GM19468 (cell line): ENCODE measurements around the gene PPEF2.
"Not testable (repeated sequence)": the region's sequence is repeated elsewhere in the genome, so short reads cannot be mapped to it uniquely, and the experiment has no call there.

Source experiments
- ATAC-seq: cut with Tn5 transposase; IDR thresholded peaks from one replicate; pipeline ENCODE4 v1.9.1; 2021; ENCODE audit warnings: mild to moderate bottlenecking, moderate library complexity, moderate number of reproducible peaks; ENCODE audit not compliant: unreplicated experiment; ENCODE audit errors: extremely low read depth

The PPEF2 gene

GRCh38 chr4:75902352-75902751, at the start of gene PPEF2:
Gene PPEF2, minus strand, starts transcription at chr4:75902452. Its CDS starts 6,127 bp downstream, at chr4:75896325.
- ATAC-seq, result no peak

GRCh38 chr4:75950213-75950815, 48.1 kb upstream of the PPEF2 start:
- no peak for ATAC-seq

DNA sequence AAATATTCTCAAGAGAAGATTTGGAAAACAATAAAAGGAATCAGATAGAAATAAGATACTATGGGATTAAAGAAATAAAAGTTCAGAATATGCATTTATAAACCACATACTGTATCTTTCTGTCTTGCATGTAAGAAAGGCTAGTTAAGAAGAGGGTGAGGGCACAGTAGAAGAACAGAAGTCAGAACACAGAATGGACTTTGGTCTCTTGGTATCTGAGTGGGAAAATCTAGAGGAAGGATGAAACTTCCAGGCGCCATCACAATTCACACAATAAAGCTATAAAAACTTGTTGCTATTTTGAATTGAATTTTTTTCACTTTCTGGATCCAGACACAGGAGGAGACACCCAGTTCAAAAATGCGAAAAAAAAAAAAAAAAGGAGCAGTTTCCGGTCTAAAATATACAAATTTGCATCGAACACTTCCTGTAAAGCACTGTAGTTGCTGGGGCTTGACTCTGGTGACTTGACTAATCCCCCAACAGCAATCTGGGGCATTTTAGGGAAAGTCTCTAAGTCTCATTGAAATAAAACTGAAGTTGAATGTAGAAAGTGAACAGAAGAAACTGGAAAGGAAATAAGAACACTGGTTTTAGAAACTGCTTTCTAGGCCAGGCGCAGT, 46.7 kb upstream of the PPEF2 start:
- ATAC-seq, result peak; percentile 27

- peak; percentile 72 for ATAC-seq
These were observed 38.5 kb upstream of the PPEF2 start, which contains the start of gene NAAA for GRCh38 chr4:75940692-75941253. Gene NAAA, minus strand, starts transcription at chr4:75941013. Its CDS starts 64 bp downstream, at chr4:75940949.

GRCh38 chr4:75939890-75940691, 37.8 kb upstream of the PPEF2 start:
- no peak for ATAC-seq

- no peak for ATAC-seq
These were observed 33.4 kb upstream of the PPEF2 start for GRCh38 chr4:75935628-75936027.

DNA sequence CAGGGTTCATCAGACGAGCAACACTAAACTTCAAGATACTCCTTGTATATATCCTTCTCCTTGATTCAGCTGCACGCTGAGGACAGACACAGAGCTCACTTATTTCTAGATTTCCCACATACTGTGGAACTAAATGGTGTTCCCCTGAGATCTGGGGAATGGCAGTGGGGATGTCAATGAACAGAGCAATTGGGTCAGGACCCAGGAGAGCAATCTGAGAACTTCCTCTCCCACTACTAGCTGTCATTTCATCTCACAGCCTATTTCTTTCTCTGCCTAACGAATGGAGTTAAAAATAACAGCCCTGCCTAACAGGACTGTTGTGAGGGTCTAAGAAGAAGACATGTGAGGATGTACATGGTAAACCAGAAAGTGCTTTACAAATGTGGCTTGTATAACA, 27.9 kb upstream of the PPEF2 start:
- no peak for ATAC-seq

DNA sequence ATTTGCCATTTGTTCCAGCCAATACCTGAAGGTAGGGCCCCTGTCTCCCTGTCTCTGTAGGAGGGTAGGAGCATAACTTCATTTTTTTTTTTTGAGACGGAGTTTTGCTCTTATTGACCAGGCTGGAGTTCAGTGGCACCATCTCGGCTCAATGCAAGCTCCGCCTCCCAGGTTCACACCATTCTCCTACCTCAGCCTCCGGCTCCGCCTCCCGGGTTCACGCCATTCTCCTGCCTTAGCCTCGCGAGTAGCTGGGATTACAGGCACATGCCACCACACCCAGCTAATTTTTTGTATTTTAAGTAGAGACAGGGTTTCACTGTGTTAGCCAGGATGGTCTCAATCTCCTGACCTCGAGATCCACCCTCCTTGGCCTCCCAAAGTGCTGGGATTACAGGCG, 22.7 kb upstream of the PPEF2 start:
- not testable (repeated sequence) for ATAC-seq

GRCh38 chr4:75924309-75924827, 22.1 kb upstream of the PPEF2 start:
- ATAC-seq, result no peak

GRCh38 chr4:75922588-75922987, 20.3 kb upstream of the PPEF2 start:
- no peak for ATAC-seq

DNA sequence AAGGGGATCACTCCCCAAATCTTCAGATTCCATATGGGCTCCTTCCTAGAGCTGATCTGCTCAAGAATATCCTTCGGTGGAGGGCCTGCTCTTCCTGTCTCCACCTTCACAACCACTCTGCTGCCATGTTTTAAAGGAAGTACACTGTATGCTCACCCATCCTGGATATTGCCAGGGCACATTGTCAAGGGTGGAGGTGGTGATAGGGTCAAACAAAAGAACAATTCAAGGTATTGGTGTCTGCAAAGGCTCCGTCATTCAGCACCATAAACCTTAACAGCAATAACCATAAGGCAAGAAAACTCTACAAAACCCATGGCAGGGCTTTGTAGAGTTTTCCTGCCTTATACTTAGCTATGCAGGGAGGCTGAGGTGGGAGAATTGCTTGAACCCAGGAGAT, 19.7 kb upstream of the PPEF2 start:
- no peak for ATAC-seq

DNA sequence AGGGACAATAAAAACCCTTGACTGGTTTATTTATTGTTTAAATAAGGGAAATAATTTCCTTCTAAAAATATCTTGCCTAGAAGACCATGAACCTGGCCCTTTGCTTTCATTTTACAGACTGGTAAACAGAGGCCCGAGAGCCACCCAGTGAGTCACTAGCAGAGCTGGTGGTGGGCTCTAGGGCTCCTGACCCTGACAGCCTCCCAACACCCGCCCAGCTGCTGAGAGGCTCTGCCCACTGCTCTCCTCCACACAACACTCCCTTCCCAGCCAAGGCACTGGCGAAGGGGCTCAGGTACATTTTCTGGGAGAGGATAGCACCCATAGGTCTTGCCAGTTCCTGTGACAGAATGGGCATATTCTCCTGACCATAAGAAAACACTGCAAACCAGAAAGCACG, 18.1 kb upstream of the PPEF2 start:
- no peak for ATAC-seq

DNA sequence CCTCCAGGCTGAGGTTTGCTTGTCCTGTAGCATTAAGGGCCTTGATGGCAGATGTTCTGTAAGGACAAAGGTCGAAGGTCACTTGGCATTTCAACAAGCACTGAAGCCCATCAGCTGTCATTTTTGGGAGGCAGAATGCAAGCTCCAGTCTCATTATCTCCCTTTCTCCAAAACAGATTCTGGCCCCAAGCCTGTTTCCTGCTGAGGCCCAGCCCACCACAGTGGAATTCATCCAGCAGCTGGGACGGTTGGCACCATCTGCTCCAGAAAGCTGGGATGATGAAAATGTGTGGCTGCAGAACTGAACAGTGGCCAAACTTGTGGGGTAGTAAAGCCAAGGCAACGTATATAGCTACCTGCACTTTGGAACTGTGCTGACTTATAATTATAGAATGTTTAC, 17.7 kb upstream of the PPEF2 start:
- no peak for ATAC-seq

DNA sequence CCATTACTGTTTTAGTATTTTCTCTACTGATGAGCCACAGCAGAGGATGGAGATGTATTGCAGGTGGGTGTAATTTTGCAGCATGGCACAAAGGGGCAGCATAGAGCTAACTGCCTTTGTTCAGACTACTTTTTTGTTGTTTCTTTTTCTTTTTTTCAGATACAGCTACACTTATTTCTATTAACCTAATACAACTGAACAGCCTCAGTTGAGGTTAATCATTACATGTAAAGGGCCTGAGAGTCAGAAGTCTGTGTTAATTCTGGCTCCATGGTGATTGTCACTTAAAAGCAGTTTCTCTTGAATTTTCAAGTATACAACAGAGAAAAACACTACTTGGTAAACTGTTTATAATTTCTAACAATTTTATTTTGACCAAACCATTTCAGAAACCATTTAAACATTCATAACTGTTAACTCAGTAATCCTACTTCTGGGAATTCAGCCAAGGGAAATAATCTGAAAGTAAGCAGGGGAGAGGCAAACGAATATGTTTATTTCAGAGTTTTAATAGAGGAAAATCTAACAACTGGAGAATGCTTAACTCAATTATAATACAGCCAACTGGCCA, 13.9 kb upstream of the PPEF2 start:
- no peak for ATAC-seq

- ATAC-seq, result no peak
These were observed 10.7 kb upstream of the PPEF2 start for GRCh38 chr4:75912968-75913367.

GRCh38 chr4:75910831-75911230, 8.6 kb upstream of the PPEF2 start:
- not testable (repeated sequence) for ATAC-seq

DNA sequence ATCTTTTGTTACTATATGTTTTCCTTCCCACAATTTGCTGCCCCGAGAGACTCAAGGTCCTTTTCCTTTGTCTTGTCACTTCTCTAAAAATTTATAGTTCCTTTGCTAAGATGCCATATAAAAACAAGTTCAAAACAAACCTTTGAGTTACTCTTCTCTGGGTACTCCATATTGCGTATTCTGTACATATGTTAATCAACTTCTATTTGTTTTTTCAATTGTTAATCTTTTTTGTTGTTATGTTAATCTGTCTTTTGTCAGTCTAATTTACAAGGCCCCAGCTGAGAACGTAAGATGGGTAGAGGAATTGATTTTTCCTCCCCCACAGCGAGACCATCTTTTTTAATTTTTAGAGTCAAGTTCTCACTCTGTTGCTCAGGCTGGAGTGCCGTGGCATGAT, 7.2 kb upstream of the PPEF2 start:
- no peak for ATAC-seq

- ATAC-seq, result no peak
These were observed 6.3 kb upstream of the PPEF2 start for GRCh38 chr4:75908555-75908954.

GRCh38 chr4:75907966-75908365, 5.7 kb upstream of the PPEF2 start:
- no peak for ATAC-seq

DNA sequence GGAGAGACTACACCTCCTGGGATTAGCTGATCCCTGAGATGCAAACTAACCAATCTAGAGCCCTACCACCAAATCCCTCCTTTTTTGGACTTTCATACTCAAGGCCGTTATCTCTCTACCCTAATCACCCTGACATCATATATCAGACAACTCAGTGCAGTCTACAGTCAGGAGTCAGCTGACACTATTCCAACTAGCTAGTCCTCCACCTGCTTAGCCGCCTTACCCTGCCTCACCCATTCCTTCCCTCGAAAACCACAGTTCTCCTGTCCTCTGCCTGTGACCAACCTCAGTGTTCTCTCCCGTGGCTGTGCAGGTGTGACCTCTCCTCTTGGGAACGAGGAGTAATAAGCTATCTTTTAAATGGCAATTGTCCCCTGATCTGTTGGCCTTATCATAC, 1.8 kb upstream of the PPEF2 start:
- no peak for ATAC-seq
